Measurements from ENCODE around the gene MED27.

GRCh38 chr9:132040246-132040645 lies 39.4 kb downstream of the MED27 start:
- no peak for TF ChIP-seq CTCF (IDR thresholded peaks at IDR 0.05)
- no peak for TF ChIP-seq POLR2AphosphoS5 (IDR thresholded peaks at IDR 0.05; ENCODE audit: insufficient read depth in 1 of 2, low read depth in 1 of 2)
- TF ChIP-seq POLR2A (IDR thresholded peaks at IDR 0.05): no peak
